DND-41 (cell line): Measurements from ENCODE around the gene GSTM2.

Source experiments
- ATAC-seq: fragments of 200-7000 bp; cut with Tn5 transposase; 3 replicates; pipeline ENCODE4 v1.9.1; 2021; ENCODE audit warnings: low read depth; ENCODE audit not compliant: insufficient read depth
- DNase-seq: peaks from one replicate; pipeline ENCODE4 v3.0.0-alpha.2; 2020
- H2AFZ ChIP-seq: 2 replicates; pipeline ENCODE4 v1.6.0; 2012; ENCODE audit warnings: low read depth, low read length
- H3K27ac ChIP-seq: 2 replicates; pipeline ENCODE4 v1.5.1; 2012; ENCODE audit warnings: low read length, inconsistent platforms
- H3K27me3 ChIP-seq: fragments of 200-600 bp; sonication (generic); 2 replicates; pipeline ENCODE4 v1.6.0; 2012; ENCODE audit warnings: low read length, mild to moderate bottlenecking, inconsistent platforms; ENCODE audit not compliant: insufficient read depth, poor library complexity
- H3K36me3 ChIP-seq: 2 replicates; pipeline ENCODE4 v1.5.1; 2012; ENCODE audit warnings: low read length, inconsistent platforms; ENCODE audit not compliant: insufficient read depth
- H3K4me1 ChIP-seq: 2 replicates; pipeline ENCODE4 v1.5.1; 2012; ENCODE audit warnings: mild to moderate bottlenecking, low read length; ENCODE audit not compliant: insufficient read depth
- H3K4me2 ChIP-seq: 2 replicates; pipeline ENCODE4 v1.6.0; 2012; ENCODE audit warnings: mild to moderate bottlenecking, moderate library complexity, low read length, inconsistent platforms; ENCODE audit not compliant: insufficient read depth
- H3K4me3 ChIP-seq, 2 experiments: fragments of 200-600 bp in 1 of 2; shearing (Covaris generic) in 1 of 2; 2 replicates each; pipeline ENCODE4 v1.5.1; 2012 to 2016; ENCODE audit warnings: inconsistent platforms in 2 of 2, low read length in 2 of 2, mild to moderate bottlenecking in 2 of 2, low read depth in 1 of 2, moderate library complexity in 1 of 2
- H3K79me2 ChIP-seq: 2 replicates; pipeline ENCODE4 v1.6.0; 2012; ENCODE audit warnings: low read length, inconsistent platforms; ENCODE audit not compliant: insufficient read depth
- H3K9ac ChIP-seq: 2 replicates; pipeline ENCODE4 v1.6.0; 2012; ENCODE audit warnings: low read depth, mild to moderate bottlenecking, inconsistent platforms, low read length, moderate library complexity
- H3K9me3 ChIP-seq: 2 replicates; pipeline ENCODE4 v1.5.1; 2012; ENCODE audit warnings: low read length, moderate library complexity, mild to moderate bottlenecking, inconsistent platforms; ENCODE audit not compliant: insufficient read depth, severe bottlenecking
- H4K20me1 ChIP-seq: 2 replicates; pipeline ENCODE4 v1.6.0; 2012; ENCODE audit warnings: low read length; ENCODE audit not compliant: insufficient read depth
- CTCF ChIP-seq: IDR thresholded peaks from 2 replicates; pipeline ENCODE4 v1.5.1; 2012; ENCODE audit warnings: borderline replicate concordance, low read length, moderate library complexity, mild to moderate bottlenecking; ENCODE audit not compliant: poor library complexity, severe bottlenecking; ENCODE audit errors: extremely low read depth
- EZH2 ChIP-seq: IDR thresholded peaks from 3 replicates; pipeline ENCODE4 v1.6.1; 2012; ENCODE audit warnings: borderline replicate concordance, low read depth, mild to moderate bottlenecking, moderate library complexity, low read length, inconsistent platforms; ENCODE audit not compliant: severe bottlenecking

Gene GSTM2

GRCh38 chr1:109719337-109719837 lies 51.5 kb downstream of the GSTM2 start:
- H3K27ac ChIP-seq, result no peak overlapping the region
- no peaks in the 10 kb centered on the region for H4K20me1 ChIP-seq
- H3K4me1 ChIP-seq, result no peaks in the 10 kb centered on the region
- no peaks in the 10 kb centered on the region for H3K79me2 ChIP-seq
- no peak overlapping the region for H3K4me3 ChIP-seq
- no peaks in the 10 kb centered on the region for H3K9me3 ChIP-seq
- no peak overlapping the region for H3K4me2 ChIP-seq
- no peaks in the 10 kb centered on the region for H3K36me3 ChIP-seq
- H3K9ac ChIP-seq, result no peak overlapping the region
- ATAC-seq (no peak; the same call in 2 of the 3 replicates), DNase-seq (no peak)
- peaks cover 3% of the 10 kb centered on the region for H3K27me3 ChIP-seq
- H2AFZ ChIP-seq, result no peak overlapping the region
- no peak for TF ChIP-seq CTCF
- no peak for TF ChIP-seq EZH2

- Histone ChIP-seq H3K27me3 (peaks cover 9% of the 10 kb centered on the region), H3K9ac (no peak overlapping the region), H3K9me3 (no peaks in the 10 kb centered on the region), H2AFZ (no peak overlapping the region), H4K20me1 (no peaks in the 10 kb centered on the region), H3K27ac (no peak overlapping the region), H3K4me2 (no peak overlapping the region), H3K36me3 (no peaks in the 10 kb centered on the region), H3K4me1 (no peaks in the 10 kb centered on the region), H3K79me2 (no peaks in the 10 kb centered on the region), H3K4me3 (no peak overlapping the region)
- DNase-seq (no peak), ATAC-seq (no peak)
- TF ChIP-seq CTCF, result no peak
- TF ChIP-seq EZH2, result no peak
These were observed 53.2 kb downstream of the GSTM2 start for GRCh38 chr1:109721042-109721441.

GRCh38 chr1:109721971-109722370 lies 54.1 kb downstream of the GSTM2 start:
- H2AFZ ChIP-seq, result no peak overlapping the region
- H3K27ac ChIP-seq, result no peak overlapping the region
- H3K36me3 ChIP-seq, result no peaks in the 10 kb centered on the region
- no peaks in the 10 kb centered on the region for H3K9me3 ChIP-seq
- no peak overlapping the region for H3K9ac ChIP-seq
- H3K4me3 ChIP-seq, result no peak overlapping the region; a peak in 1 of 4 replicates
- no peak overlapping the region for H3K4me2 ChIP-seq
- H3K27me3 ChIP-seq, result peaks cover 13% of the 10 kb centered on the region
- H3K79me2 ChIP-seq, result no peaks in the 10 kb centered on the region
- no peaks in the 10 kb centered on the region for H4K20me1 ChIP-seq
- TF ChIP-seq EZH2, result no peak
- TF ChIP-seq CTCF, result no peak
- ATAC-seq (no peak), DNase-seq (no peak)
- no peaks in the 10 kb centered on the region for H3K4me1 ChIP-seq
